Spleen (tissue), 11 donors: ENCODE results near the gene SLC2A9. TPM values are rescaled to one million over a fixed set of nuclear protein-coding genes. Genes with fewer than 3 reads are reported as not detected.

Experiments used
- DNase-seq: peaks from one replicate; pipeline ENCODE4 v3.0.0-alpha.2; 2020
- H3K27ac ChIP-seq, 8 donors: fragments of 200-600 bp; sonication (generic) in 7 of 8; 1 replicate in 4 of 8; 2 replicates in 4 of 8; pipeline versions ENCODE4 v1.5.0 to v1.8.0; 2016 to 2021; ENCODE audit warnings: inconsistent platforms in 4 of 8, mild to moderate bottlenecking in 4 of 8, moderate library complexity in 1 of 8
- H3K27me3 ChIP-seq, 7 donors: fragments of 200-600 bp; sonication (generic) in 6 of 7; replicated peaks in 1 of 7; 1 replicate in 4 of 7; 2 replicates in 3 of 7; pipeline versions ENCODE4 v1.5.0 to v1.8.0; 2016 to 2021; ENCODE audit warnings: inconsistent platforms in 3 of 7, mild to moderate bottlenecking in 1 of 7
- H3K36me3 ChIP-seq, 6 donors: fragments of 200-600 bp; sonication (generic) in 5 of 6; 1 replicate in 4 of 6; 2 replicates in 2 of 6; pipeline versions ENCODE4 v1.5.0 to v1.8.0; 2016 to 2021; ENCODE audit warnings: inconsistent platforms in 2 of 6
- H3K4me1 ChIP-seq, 6 donors: fragments of 200-600 bp; sonication (generic) in 5 of 6; 1 replicate in 3 of 6; 2 replicates in 3 of 6; pipeline versions ENCODE4 v1.5.0 to v1.8.0; 2016 to 2021; ENCODE audit warnings: inconsistent platforms in 3 of 6
- H3K4me3 ChIP-seq, 8 donors: fragments of 200-600 bp; sonication (generic) in 7 of 8; 1 replicate in 4 of 8; 2 replicates in 4 of 8; pipeline versions ENCODE4 v1.5.0 to v1.8.0; 2016 to 2021; ENCODE audit warnings: inconsistent platforms in 4 of 8, mild to moderate bottlenecking in 4 of 8, moderate library complexity in 2 of 8
- H3K9me3 ChIP-seq, 8 donors: fragments of 200-600 bp; sonication (generic) in 7 of 8; 1 replicate in 4 of 8; 2 replicates in 4 of 8; pipeline versions ENCODE4 v1.5.0 to v1.8.0; 2016 to 2021; ENCODE audit warnings: inconsistent platforms in 4 of 8
- POLR2A ChIP-seq, 3 donors: fragments of 450-650 bp; IDR thresholded peaks; one replicate each; pipeline ENCODE4 v1.5.1; 2017; ENCODE audit warnings: antibody characterized with exemption in 3 of 3, mild to moderate bottlenecking in 1 of 3
- POLR2AphosphoS5 ChIP-seq, 3 donors: sonication (generic); formaldehyde crosslinking; IDR thresholded peaks; one replicate each; pipeline ENCODE4 v1.5.1; 2017; ENCODE audit warnings: antibody characterized with exemption in 3 of 3
- WGBS, 5 donors: extraction: QIAGEN DNeasy Blood & Tissue Kit in 3 of 5; methylation state at CpG; one replicate each; pipeline versions ENCODE4 v1.1.5 to v1.1.7; 2013 to 2018; 5-methylcytosine and 5-hydroxymethylcytosine counted together
- intact Hi-C: fragments of 100-400 bp; cut with DNase I; formaldehyde crosslinking; loops from one replicate; pipeline ENCODE4 v1.15.0; 2023; ENCODE audit warnings: low total_unique reads
- polyA plus RNA-seq, 3 donors: library from polyadenylated mRNA; stranded (reverse); fragments of 200-250 nt; gene quantifications; one replicate each; pipeline ENCODE4 v1.2.1, GENCODE V29; 2013
- total RNA-seq, 7 donors: library from RNA; depleted of rRNA in 3 of 7; stranded (reverse); fragments of >200 nt in 3 of 7; fragmentation: NEBNext Ultra II Directional in 4 of 7; extraction: Animal tissue kit (Norgen Biotek cat#: 25700) in 4 of 7; gene quantifications; one replicate each; pipeline versions ENCODE4 v1.1.0 to v1.2.1, GENCODE V29; 2016 to 2021
- TF ChIP-seq, protein P1 (sequence below), 11 experiments: fragments of 200-600 bp in 7 of 11; fragments of 450-650 bp in 4 of 11; sonication (generic) in 4 of 11; IDR thresholded peaks in 8 of 11; conservative IDR thresholded peaks in 3 of 11; 1 replicate in 7 of 11; 2 replicates in 4 of 11; pipeline versions ENCODE4 v1.4.0 to v1.8.0; 2016 to 2021; ENCODE audit warnings: antibody characterized with exemption in 11 of 11, inconsistent platforms in 4 of 11, mild to moderate bottlenecking in 1 of 11
- donor health status: healthy with polysubstance abuse.
- donor health status: DM: no; HTN: no; CAD: no; lungs with moderate emphysema.
- donor health status: DM: no; HTN: no; CAD: no.
- donor health status: Bipolar disorder and iron deficiency.
- donor health status: healthy.
- donor health status: DM: no; HTN: no; CAD: no.
- donor health status: DM: yes; HTN: yes; CAD: no.

SLC2A9 gene
- total and polyA plus RNA-seq, 10 donors = 1.2 to 8.8 (median 5.3) TPM

- intact Hi-C loops = no loop called here
- H3K4me3 ChIP-seq = no peak overlapping the region
- H3K36me3 ChIP-seq = no peaks in the 10 kb centered on the region
- H3K4me1 ChIP-seq = peaks cover 0 to 20% (median 14%) of the 10 kb centered on the region in 6 donors
- no peaks in the 10 kb centered on the region for H3K9me3 ChIP-seq
- TF ChIP-seq, protein P1, sequence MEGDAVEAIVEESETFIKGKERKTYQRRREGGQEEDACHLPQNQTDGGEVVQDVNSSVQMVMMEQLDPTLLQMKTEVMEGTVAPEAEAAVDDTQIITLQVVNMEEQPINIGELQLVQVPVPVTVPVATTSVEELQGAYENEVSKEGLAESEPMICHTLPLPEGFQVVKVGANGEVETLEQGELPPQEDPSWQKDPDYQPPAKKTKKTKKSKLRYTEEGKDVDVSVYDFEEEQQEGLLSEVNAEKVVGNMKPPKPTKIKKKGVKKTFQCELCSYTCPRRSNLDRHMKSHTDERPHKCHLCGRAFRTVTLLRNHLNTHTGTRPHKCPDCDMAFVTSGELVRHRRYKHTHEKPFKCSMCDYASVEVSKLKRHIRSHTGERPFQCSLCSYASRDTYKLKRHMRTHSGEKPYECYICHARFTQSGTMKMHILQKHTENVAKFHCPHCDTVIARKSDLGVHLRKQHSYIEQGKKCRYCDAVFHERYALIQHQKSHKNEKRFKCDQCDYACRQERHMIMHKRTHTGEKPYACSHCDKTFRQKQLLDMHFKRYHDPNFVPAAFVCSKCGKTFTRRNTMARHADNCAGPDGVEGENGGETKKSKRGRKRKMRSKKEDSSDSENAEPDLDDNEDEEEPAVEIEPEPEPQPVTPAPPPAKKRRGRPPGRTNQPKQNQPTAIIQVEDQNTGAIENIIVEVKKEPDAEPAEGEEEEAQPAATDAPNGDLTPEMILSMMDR (IDR thresholded peaks at IDR 0.05 in 8 of 11, conservative IDR thresholded peaks at IDR 0.05 in 3 of 11) = no peak
- TF ChIP-seq POLR2AphosphoS5 (IDR thresholded peaks at IDR 0.05) (no peak), POLR2A (IDR thresholded peaks at IDR 0.05) (no peak)
- H3K27me3 ChIP-seq = peaks cover 0 to 16% (median 0%) of the 10 kb centered on the region in 7 donors
- DNase-seq = no peak
- H3K27ac ChIP-seq = no peak overlapping the region
- WGBS, 5 donors = 75 to 84% (median 78%) methylated on average over 7 of the region's 7 CpGs
These were observed 9.8 kb upstream of the SLC2A9 start for GRCh38 chr4:10030972-10031667.

- H3K27me3 ChIP-seq = peaks cover 0 to 5% (median 0%) of the 10 kb centered on the region in 7 donors
- 91 to 98% (median 96%) methylated on average over 4 of the region's 4 CpGs for WGBS, 5 donors
- intact Hi-C loops = no loop called here
- peaks cover 0 to 24% (median 14%) of the 10 kb centered on the region in 6 donors for H3K4me1 ChIP-seq
- DNase-seq = no peak
- no peak overlapping the region for H3K4me3 ChIP-seq
- TF ChIP-seq POLR2A (IDR thresholded peaks at IDR 0.05) (no peak), POLR2AphosphoS5 (IDR thresholded peaks at IDR 0.05) (no peak)
- TF ChIP-seq, protein P1 (IDR thresholded peaks at IDR 0.05 in 8 of 11, conservative IDR thresholded peaks at IDR 0.05 in 3 of 11) = no peak
- no peaks in the 10 kb centered on the region for H3K9me3 ChIP-seq
- H3K36me3 ChIP-seq = no peaks in the 10 kb centered on the region
- no peak overlapping the region for H3K27ac ChIP-seq
These were observed 8.1 kb upstream of the SLC2A9 start for GRCh38 chr4:10029403-10029802.

- H3K36me3 ChIP-seq = no peaks in the 10 kb centered on the region
- H3K27me3 ChIP-seq = peaks cover 0 to 5% (median 0%) of the 10 kb centered on the region in 7 donors
- WGBS, 5 donors = 61 to 87% (median 82%) methylated on average over 4 of the region's 4 CpGs
- TF ChIP-seq POLR2A (IDR thresholded peaks at IDR 0.05) (no peak), POLR2AphosphoS5 (IDR thresholded peaks at IDR 0.05) (no peak)
- TF ChIP-seq, protein P1 (IDR thresholded peaks at IDR 0.05 in 8 of 11, conservative IDR thresholded peaks at IDR 0.05 in 3 of 11) = no peak
- no peak for DNase-seq
- no peaks in the 10 kb centered on the region for H3K9me3 ChIP-seq
- H3K27ac ChIP-seq = no peak overlapping the region
- H3K4me3 ChIP-seq = no peak overlapping the region
- intact Hi-C loops = no loop called here
- H3K4me1 ChIP-seq = peaks cover 0 to 27% (median 15%) of the 10 kb centered on the region in 6 donors
These were observed 7.6 kb upstream of the SLC2A9 start for GRCh38 chr4:10028910-10029309.

DNA sequence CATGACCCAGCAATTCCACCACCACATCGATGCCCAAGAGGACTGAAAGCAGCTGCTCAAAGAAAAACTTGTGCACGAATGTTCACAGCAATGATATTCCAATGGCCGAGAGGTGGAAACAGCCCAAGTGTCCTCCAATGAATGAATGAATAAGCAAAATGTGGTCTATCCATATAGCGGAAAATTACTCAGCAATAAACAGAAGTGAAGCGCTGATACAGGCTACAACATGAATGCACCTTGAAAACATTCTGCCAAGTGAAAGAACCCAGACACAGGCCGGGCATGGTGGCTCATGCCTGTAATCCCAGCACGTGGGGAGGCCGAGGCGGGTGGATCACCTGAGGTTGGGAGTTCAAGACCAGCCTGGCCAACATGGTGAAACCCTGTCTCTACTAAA, 5.2 kb upstream of the SLC2A9 start:
- WGBS, 5 donors = 76 to 91% (median 84%) methylated on average over 9 of the region's 9 CpGs
- intact Hi-C loops = no loop called here

More for the DNA sequence above, 5.2 kb upstream of the SLC2A9 start:
- Histone ChIP-seq H3K4me1 (peaks cover 3 to 33% (median 22%) of the 10 kb centered on the region in 6 donors), H3K36me3 (no peaks in the 10 kb centered on the region), H3K27me3 (no peaks in the 10 kb centered on the region), H3K4me3 (no peak overlapping the region), H3K9me3 (no peaks in the 10 kb centered on the region), H3K27ac (no peak overlapping the region)
- no peak for DNase-seq
- TF ChIP-seq, protein P1 (IDR thresholded peaks at IDR 0.05 in 8 of 11, conservative IDR thresholded peaks at IDR 0.05 in 3 of 11) = no peak
- TF ChIP-seq POLR2AphosphoS5 (IDR thresholded peaks at IDR 0.05) (no peak), POLR2A (IDR thresholded peaks at IDR 0.05) (no peak)
